Measurements from ENCODE around the gene TOGARAM1. TPM values are rescaled to one million over a fixed set of nuclear protein-coding genes. Genes with fewer than 3 reads are reported as not detected.

Gene TOGARAM1
- total RNA-seq, 4 donors from 2014 or later = 6.3 to 19.1 (median 9.7) TPM

DNA sequence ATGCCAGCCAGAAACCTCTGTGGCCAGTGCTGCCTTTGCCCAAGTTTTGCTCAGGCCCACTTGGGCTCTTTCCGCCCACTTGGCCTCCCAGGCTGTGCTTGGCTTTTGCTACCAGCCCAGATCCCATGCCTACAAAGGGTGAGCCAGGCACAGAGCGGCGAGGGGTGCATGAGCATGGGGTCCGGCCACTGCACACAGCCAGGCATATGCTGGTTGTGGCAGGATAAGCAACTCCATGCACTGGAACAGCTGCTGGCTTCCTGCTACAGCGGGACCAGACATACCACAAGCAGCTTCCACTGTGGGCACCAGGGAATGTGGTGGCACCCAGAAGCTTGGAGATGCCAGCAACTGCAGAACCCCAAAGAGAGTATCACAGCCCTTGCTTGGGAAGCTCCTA is 76.3 kb downstream of the TOGARAM1 start:
- in situ Hi-C loops (cut with MboI; ENCODE audit: low sequenced_read_pairs in 4 of 4) (no loop called here), intact Hi-C loops (cut with DNase I; ENCODE audit: low total_unique reads) (no loop called here)
- Histone ChIP-seq H3K27ac (no peak overlapping the region), H3K36me3 (peaks cover 0 to 26% of the 10 kb centered on the region in 2 donors), H3K27me3 (no peaks in the 10 kb centered on the region), H3K4me1 (no peaks in the 10 kb centered on the region), H3K9me3 (no peaks in the 10 kb centered on the region), H3K4me3 (no peak overlapping the region)
- no peak for TF ChIP-seq POLR2A (IDR thresholded peaks at IDR 0.05)
- TF ChIP-seq, protein P1, sequence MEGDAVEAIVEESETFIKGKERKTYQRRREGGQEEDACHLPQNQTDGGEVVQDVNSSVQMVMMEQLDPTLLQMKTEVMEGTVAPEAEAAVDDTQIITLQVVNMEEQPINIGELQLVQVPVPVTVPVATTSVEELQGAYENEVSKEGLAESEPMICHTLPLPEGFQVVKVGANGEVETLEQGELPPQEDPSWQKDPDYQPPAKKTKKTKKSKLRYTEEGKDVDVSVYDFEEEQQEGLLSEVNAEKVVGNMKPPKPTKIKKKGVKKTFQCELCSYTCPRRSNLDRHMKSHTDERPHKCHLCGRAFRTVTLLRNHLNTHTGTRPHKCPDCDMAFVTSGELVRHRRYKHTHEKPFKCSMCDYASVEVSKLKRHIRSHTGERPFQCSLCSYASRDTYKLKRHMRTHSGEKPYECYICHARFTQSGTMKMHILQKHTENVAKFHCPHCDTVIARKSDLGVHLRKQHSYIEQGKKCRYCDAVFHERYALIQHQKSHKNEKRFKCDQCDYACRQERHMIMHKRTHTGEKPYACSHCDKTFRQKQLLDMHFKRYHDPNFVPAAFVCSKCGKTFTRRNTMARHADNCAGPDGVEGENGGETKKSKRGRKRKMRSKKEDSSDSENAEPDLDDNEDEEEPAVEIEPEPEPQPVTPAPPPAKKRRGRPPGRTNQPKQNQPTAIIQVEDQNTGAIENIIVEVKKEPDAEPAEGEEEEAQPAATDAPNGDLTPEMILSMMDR (IDR thresholded peaks at IDR 0.05 in 4 of 5, conservative IDR thresholded peaks at IDR 0.05 in 1 of 5) = no peak
- no peak for DNase-seq
- no peak for ATAC-seq

DNA sequence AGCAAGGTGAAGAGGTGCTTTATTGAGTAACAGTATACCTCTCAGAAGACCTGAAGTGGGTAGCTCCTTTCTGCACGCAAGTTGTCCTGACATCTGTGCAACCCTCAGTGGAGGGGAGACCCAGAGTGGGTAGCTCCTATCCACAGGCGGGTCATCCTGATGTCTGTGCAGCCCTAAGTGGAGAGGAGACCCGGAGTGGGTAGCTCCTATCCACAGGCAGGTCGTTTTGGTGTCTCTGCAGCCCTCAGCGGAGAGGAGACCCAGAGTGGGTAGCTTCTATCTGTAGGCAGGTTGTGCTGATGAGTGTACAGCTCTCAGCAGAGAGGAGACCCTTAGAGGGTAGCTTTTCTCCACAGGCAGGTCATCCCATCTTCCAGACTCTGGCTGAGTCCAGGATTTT is 76.9 kb downstream of the TOGARAM1 start:
- Histone ChIP-seq H3K27me3 (no peaks in the 10 kb centered on the region), H3K36me3 (peaks cover 0 to 22% of the 10 kb centered on the region in 2 donors), H3K9me3 (no peaks in the 10 kb centered on the region), H3K4me1 (no peaks in the 10 kb centered on the region), H3K27ac (no peak overlapping the region), H3K4me3 (no peak overlapping the region)
- ATAC-seq = no peak
- DNase-seq = no peak
- in situ Hi-C loops (cut with MboI; ENCODE audit: low sequenced_read_pairs in 4 of 4) = no loop called here
- intact Hi-C loops (cut with DNase I; ENCODE audit: low total_unique reads) = no loop called here
- TF ChIP-seq, protein P1 (IDR thresholded peaks at IDR 0.05 in 4 of 5, conservative IDR thresholded peaks at IDR 0.05 in 1 of 5) = no peak
- TF ChIP-seq POLR2A (IDR thresholded peaks at IDR 0.05) = no peak

DNA sequence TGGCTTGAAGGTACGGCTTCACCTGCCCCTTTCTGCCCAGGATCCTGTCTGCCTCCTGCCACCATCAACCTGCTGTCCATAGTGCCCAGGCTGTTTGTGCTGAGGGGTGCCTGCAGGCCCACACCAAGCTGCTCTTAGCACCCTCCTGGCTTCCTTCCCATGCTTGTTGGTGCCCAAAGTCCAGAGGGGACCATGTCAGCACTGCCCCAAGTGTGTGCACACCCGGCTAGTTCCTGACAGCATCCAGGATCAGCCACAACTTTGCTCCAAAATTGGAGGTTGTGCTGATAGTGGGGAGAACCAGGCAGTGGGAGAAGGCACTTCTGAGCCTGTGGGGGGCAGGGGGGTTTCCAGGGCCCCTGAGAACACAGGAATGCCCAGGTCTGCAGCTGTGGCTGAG is 77.4 kb downstream of the TOGARAM1 start:
- in situ Hi-C loops (cut with MboI; ENCODE audit: low sequenced_read_pairs in 4 of 4) = no loop called here
- intact Hi-C loops (cut with DNase I; ENCODE audit: low total_unique reads) = no loop called here
- no peak overlapping the region for H3K4me3 ChIP-seq
- TF ChIP-seq POLR2A (IDR thresholded peaks at IDR 0.05) = no peak
- TF ChIP-seq, protein P1 (IDR thresholded peaks at IDR 0.05 in 4 of 5, conservative IDR thresholded peaks at IDR 0.05 in 1 of 5) = no peak
- H3K4me1 ChIP-seq = no peaks in the 10 kb centered on the region
- H3K27me3 ChIP-seq = no peaks in the 10 kb centered on the region
- no peak overlapping the region for H3K27ac ChIP-seq
- H3K36me3 ChIP-seq = peaks cover 0 to 19% of the 10 kb centered on the region in 2 donors
- DNase-seq = no peak
- no peaks in the 10 kb centered on the region for H3K9me3 ChIP-seq
- no peak for ATAC-seq

DNA sequence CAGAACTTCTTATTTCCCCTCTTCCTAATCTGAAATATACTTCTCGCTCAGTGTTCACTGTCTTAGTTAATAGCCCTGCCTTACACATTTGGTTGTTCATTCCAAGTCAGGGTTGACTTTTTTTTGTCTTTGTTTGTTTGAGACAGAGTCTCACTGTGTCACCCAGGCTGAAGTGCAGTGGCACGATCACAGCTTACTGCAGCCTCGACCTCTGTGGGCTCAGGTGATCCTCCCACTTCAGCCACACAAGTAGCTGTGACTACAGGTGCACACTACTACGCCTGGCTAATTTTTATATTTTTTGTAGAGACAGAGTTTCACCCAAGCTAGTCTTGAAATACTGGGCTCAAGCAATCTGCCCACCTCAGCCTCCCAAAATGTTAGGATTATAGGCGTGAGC is 79.7 kb downstream of the TOGARAM1 start:
- DNase-seq (no peak), ATAC-seq (no peak)
- Histone ChIP-seq H3K4me3 (no peak overlapping the region), H3K4me1 (no peaks in the 10 kb centered on the region), H3K9me3 (no peaks in the 10 kb centered on the region), H3K36me3 (peaks cover 3 to 30% of the 10 kb centered on the region in 2 donors), H3K27ac (no peak overlapping the region), H3K27me3 (no peaks in the 10 kb centered on the region)
- TF ChIP-seq, protein P1 (IDR thresholded peaks at IDR 0.05 in 4 of 5, conservative IDR thresholded peaks at IDR 0.05 in 1 of 5) = no peak
- no peak for TF ChIP-seq POLR2A (IDR thresholded peaks at IDR 0.05)
- intact Hi-C loops (cut with DNase I; ENCODE audit: low total_unique reads) (no loop called here), in situ Hi-C loops (cut with MboI; ENCODE audit: low sequenced_read_pairs in 4 of 4) (no loop called here)

DNA sequence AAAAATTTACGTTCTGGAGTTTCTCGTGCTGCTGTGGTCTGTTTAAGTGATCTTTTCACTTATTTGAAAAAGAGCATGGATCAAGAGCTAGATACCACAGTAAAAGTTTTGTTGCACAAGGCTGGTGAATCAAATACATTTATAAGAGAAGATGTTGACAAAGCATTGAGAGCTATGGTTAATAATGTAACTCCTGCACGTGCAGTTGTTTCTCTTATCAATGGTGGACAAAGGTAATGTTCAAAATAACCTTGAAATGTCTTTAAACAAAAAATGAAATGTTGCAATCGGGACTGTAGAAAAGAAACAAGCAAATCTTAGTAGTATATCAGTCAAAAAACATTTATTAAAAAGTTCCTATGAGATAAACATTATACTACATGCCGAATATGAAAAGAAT is 82.6 kb downstream of the TOGARAM1 start:
- Histone ChIP-seq H3K4me3 (no peak overlapping the region), H3K9me3 (no peaks in the 10 kb centered on the region), H3K27me3 (no peaks in the 10 kb centered on the region), H3K4me1 (no peaks in the 10 kb centered on the region), H3K27ac (no peak overlapping the region), H3K36me3 (peaks cover 3 to 21% of the 10 kb centered on the region in 2 donors)
- DNase-seq (no peak), ATAC-seq (no peak)
- intact Hi-C loops (cut with DNase I; ENCODE audit: low total_unique reads) = no loop called here
- TF ChIP-seq, protein P1 (IDR thresholded peaks at IDR 0.05 in 4 of 5, conservative IDR thresholded peaks at IDR 0.05 in 1 of 5) = no peak
- TF ChIP-seq POLR2A (IDR thresholded peaks at IDR 0.05) = no peak
- in situ Hi-C loops (cut with MboI; ENCODE audit: low sequenced_read_pairs in 4 of 4) = no loop called here

All from gastrocnemius medialis (tissue), 4 donors.